Occipital lobe (tissue), 2 donors: ENCODE results near the gene POFUT2. TPM values are rescaled to one million over a fixed set of nuclear protein-coding genes. Genes with fewer than 3 reads are reported as not detected.

Experiments
- DNase-seq: peaks from one replicate; lab custom pipeline; 2025; lab: John Stamatoyannopoulos, UW
- total RNA-seq: library from RNA; depleted of rRNA; stranded (reverse); fragments of >200 nt; gene quantifications from one replicate; pipeline ENCODE4 v1.2.3, GENCODE V29; 2014

Gene POFUT2
- total RNA-seq, 1 donor from 2014 or later, result 9.8 TPM

GRCh38 chr21:45283611-45284455 is 3.9 kb downstream of the POFUT2 start:
- no peak for DNase-seq

- DNase-seq, result no peak
These were observed 4.6 kb downstream of the POFUT2 start for GRCh38 chr21:45283035-45283610.

- DNase-seq, result no peak
These were observed 5.2 kb downstream of the POFUT2 start for GRCh38 chr21:45282283-45283034.

- DNase-seq, result no peak
These were observed 6.0 kb downstream of the POFUT2 start for GRCh38 chr21:45281411-45282282.

GRCh38 chr21:45280969-45281368 is 6.7 kb downstream of the POFUT2 start:
- DNase-seq, result no peak

- no peak for DNase-seq
These were observed 7.4 kb downstream of the POFUT2 start for GRCh38 chr21:45280178-45280821.

- no peak for DNase-seq
These were observed 8.1 kb downstream of the POFUT2 start for GRCh38 chr21:45279446-45280177.

GRCh38 chr21:45278156-45278911 is 9.4 kb downstream of the POFUT2 start:
- no peak for DNase-seq

GRCh38 chr21:45277101-45278045 is 10.3 kb downstream of the POFUT2 start:
- no peak for DNase-seq

GRCh38 chr21:45276596-45276995 is 11.1 kb downstream of the POFUT2 start:
- DNase-seq, result no peak

- no peak for DNase-seq
These were observed 17.3 kb downstream of the POFUT2 start for GRCh38 chr21:45270306-45270821.

- DNase-seq, result no peak
These were observed 17.8 kb downstream of the POFUT2 start for GRCh38 chr21:45269861-45270260.

GRCh38 chr21:45267390-45267760 is 20.3 kb downstream of the POFUT2 start:
- DNase-seq, result no peak

GRCh38 chr21:45266518-45267389 is 20.9 kb downstream of the POFUT2 start:
- no peak for DNase-seq

- no peak for DNase-seq
These were observed 21.8 kb downstream of the POFUT2 start for GRCh38 chr21:45265721-45266517.

- no peak for DNase-seq
These were observed 22.7 kb downstream of the POFUT2 start for GRCh38 chr21:45264912-45265515.
